PC-3 (cell line): ENCODE data around the gene MNT. TPM values are rescaled to one million over a fixed set of nuclear protein-coding genes. Genes with fewer than 3 reads are reported as not detected.
A peak's percentile ranks its signal among the peaks of the same experiment; 100 is the strongest.

Experiments
- ATAC-seq: fragments of 200-7000 bp; cut with Tn5 transposase; 2 replicates; pipeline ENCODE4 v1.9.1; 2020; ENCODE audit warnings: mild to moderate bottlenecking, moderate library complexity
- BruUV-seq: library from RNA; stranded (reverse); fragments of 400-500 nt; replicated peaks from 2 replicates; lab custom pipeline; 2021; lab: Mats Ljungman, UMichigan
- CTCF ChIA-PET: fragments of 300-600 bp; sonication (Branson Sonifier 250); formaldehyde crosslinking; loops from one replicate; lab custom pipeline; 2022; ENCODE audit warnings: antibody characterized with exemption; lab: Charles Lee
- POLR2A ChIA-PET: fragments of 300-600 bp; sonication (Branson Sonifier 250); formaldehyde crosslinking; loops from one replicate; lab custom pipeline; 2022; ENCODE audit warnings: antibody characterized with exemption; ENCODE audit not compliant: unreplicated experiment; lab: Charles Lee
- DNase-seq: peaks from one replicate; pipeline ENCODE4 v3.0.0-alpha.2; 2015
- H2AFZ ChIP-seq: fragments of 300-600 bp; sonication (generic); 2 replicates; pipeline ENCODE4 v1.6.0; 2016; ENCODE audit warnings: antibody characterized with exemption, low read length
- H3F3A ChIP-seq: fragments of 300-600 bp; sonication (generic); one replicate; pipeline ENCODE4 v1.6.0; 2017; ENCODE audit warnings: antibody characterized with exemption, low read length, control low read depth, mild to moderate bottlenecking; ENCODE audit not compliant: unreplicated experiment
- H3K27ac ChIP-seq: fragments of 300-600 bp; sonication (generic); 2 replicates; pipeline ENCODE4 v1.5.1; 2016; ENCODE audit warnings: mild to moderate bottlenecking, low read length
- H3K27me3 ChIP-seq: fragments of 300-600 bp; sonication (generic); 2 replicates; pipeline ENCODE4 v1.6.1; 2016; ENCODE audit warnings: low read length, mixed read lengths
- H3K36me3 ChIP-seq: fragments of 300-600 bp; sonication (generic); 2 replicates; pipeline ENCODE4 v1.6.1; 2016; ENCODE audit warnings: low read depth, mixed run types, low read length, mixed read lengths
- H3K4me1 ChIP-seq: fragments of 300-600 bp; sonication (generic); 2 replicates; pipeline ENCODE4 v1.5.1; 2016; ENCODE audit warnings: low read length; ENCODE audit not compliant: insufficient read depth
- H3K4me2 ChIP-seq: fragments of 300-600 bp; sonication (generic); 2 replicates; pipeline ENCODE4 v1.6.0; 2016; ENCODE audit warnings: low read length
- H3K4me3 ChIP-seq: fragments of 300-600 bp; sonication (generic); 2 replicates; pipeline ENCODE4 v1.5.1; 2016; ENCODE audit warnings: mild to moderate bottlenecking, low read length, mixed read lengths
- H3K79me2 ChIP-seq: fragments of 300-600 bp; sonication (generic); 2 replicates; pipeline ENCODE4 v1.6.1; 2017; ENCODE audit warnings: low read length, mixed read lengths
- H3K9ac ChIP-seq: fragments of 300-600 bp; sonication (generic); 2 replicates; pipeline ENCODE4 v1.6.0; 2016; ENCODE audit warnings: mild to moderate bottlenecking, low read length
- H3K9me2 ChIP-seq: fragments of 300-600 bp; sonication (generic); replicated peaks from 2 replicates; pipeline ENCODE4 v1.6.1; 2016; ENCODE audit warnings: mixed run types, low read length, mixed read lengths
- H3K9me3 ChIP-seq: fragments of 300-600 bp; sonication (generic); 2 replicates; pipeline ENCODE4 v1.6.1; 2016; ENCODE audit warnings: low read length, mixed read lengths
- H4K20me1 ChIP-seq: fragments of 300-600 bp; sonication (generic); 2 replicates; pipeline ENCODE4 v1.6.1; 2016; ENCODE audit warnings: low read length, mixed read lengths
- CTCF ChIP-seq: fragments of 300-600 bp; sonication (generic); conservative IDR thresholded peaks from 2 replicates; pipeline ENCODE4 v1.5.1; 2017; ENCODE audit warnings: antibody characterized with exemption, low read depth, mild to moderate bottlenecking, low read length
- EZH2 ChIP-seq: fragments of 300-600 bp; sonication (generic); IDR thresholded peaks from one replicate; pipeline ENCODE4 v1.6.1; 2017; ENCODE audit warnings: antibody characterized with exemption, mild to moderate bottlenecking, low read length; ENCODE audit not compliant: unreplicated experiment
- EZH2phosphoT487 ChIP-seq: fragments of 300-600 bp; sonication (generic); IDR thresholded peaks from 2 replicates; pipeline ENCODE4 v1.6.1; 2018; ENCODE audit warnings: mild to moderate bottlenecking, antibody characterized with exemption, low read length, borderline replicate concordance
- intact Hi-C: fragments of 100-400 bp; cut with micrococcal nuclease; formaldehyde crosslinking; loops from 2 replicates; pipeline ENCODE4 v1.9.0; 2023
- total RNA-seq: library from RNA; depleted of rRNA; stranded (reverse); fragments of >200 nt; gene quantifications from 2 replicates; pipeline ENCODE4 v1.2.3, GENCODE V29; 2014

Gene MNT
- total RNA-seq, 1 experiment from 2014 or later = 19.1 TPM

GRCh38 chr17:2406903-2407790 lies 6.3 kb upstream of the MNT start:
- TSS peak; percentile 21 for BruUV-seq
- ATAC-seq (peak; percentile 80), DNase-seq (peak; percentile 95)
- no peaks in the 10 kb centered on the region for H3K27me3 ChIP-seq
- H3K27ac ChIP-seq = peak overlapping the region; percentile 99
- no peaks in the 10 kb centered on the region for H3K36me3 ChIP-seq
- H3K9ac ChIP-seq = peak overlapping the region; percentile 86
- intact Hi-C loops = no loop called here
- peak overlapping the region; percentile 66 for H3K4me2 ChIP-seq
- H4K20me1 ChIP-seq = no peaks in the 10 kb centered on the region
- no peaks in the 10 kb centered on the region for H3K9me3 ChIP-seq
- no peaks in the 10 kb centered on the region for H3K9me2 ChIP-seq
- ChIA-PET POLR2A (interaction anchor here (0.5 to 1.0 kb wide), 4 partner anchors 14 to 270 kb away, joined by 4 to 7 read pairs (median 4); partner anchors contain the start of gene TSR1), CTCF (interaction anchor here (0.5 to 1.7 kb wide), 4 partner anchors 9 to 519 kb away, joined by 3 to 9 read pairs (median 6); partner anchors contain the start of gene SRR)
- TF ChIP-seq EZH2phosphoT487 = no peak
- TF ChIP-seq EZH2 = no peak
- 0 out of 2 replicates have a peak overlapping the region, but pooled peaks have one; percentile 24 for H2AFZ ChIP-seq
- H3K4me1 ChIP-seq = peaks cover 46% of the 10 kb centered on the region
- H3K79me2 ChIP-seq = 0 out of 2 replicates have a peak, but pooled peaks cover 3% of the 10 kb centered on the region
- H3F3A ChIP-seq = peaks cover 14% of the 10 kb centered on the region
- H3K4me3 ChIP-seq = peak overlapping the region; percentile 36; the same call in 1 of the 2 replicates

GRCh38 chr17:2406271-2406902 lies 5.5 kb upstream of the MNT start:
- Histone ChIP-seq H3K27ac (peak overlapping the region; percentile 99), H3K4me1 (peaks cover 46% of the 10 kb centered on the region), H3K9me3 (no peaks in the 10 kb centered on the region), H3K9ac (peak overlapping the region; percentile 86), H3K79me2 (0 out of 2 replicates have a peak, but pooled peaks cover 3% of the 10 kb centered on the region), H3K9me2 (no peaks in the 10 kb centered on the region), H3F3A (peaks cover 14% of the 10 kb centered on the region), H3K4me2 (peak overlapping the region; percentile 66), H3K36me3 (no peaks in the 10 kb centered on the region), H2AFZ (no peak overlapping the region), H3K27me3 (no peaks in the 10 kb centered on the region), H4K20me1 (no peaks in the 10 kb centered on the region), H3K4me3 (peak overlapping the region; percentile 45; the same call in 1 of the 2 replicates)
- TF ChIP-seq EZH2phosphoT487 = no peak
- POLR2A ChIA-PET = interaction anchor here (0.9 to 1.0 kb wide), 2 partner anchors 13 to 24 kb away, joined by 4 read pairs; no protein-coding TSS in a partner anchor
- no peak for ATAC-seq
- DNase-seq = peak; percentile 55
- CTCF ChIA-PET = interaction anchor here (0.5 to 1.7 kb wide), 5 partner anchors 10 to 520 kb away, joined by 3 to 9 read pairs (median 5); partner anchors contain the start of gene SRR
- intact Hi-C loops = no loop called here
- BruUV-seq = TSS peak; percentile 78

GRCh38 chr17:2405247-2405926 lies 4.5 kb upstream of the MNT start:
- peak; percentile 87 for DNase-seq
- H3F3A ChIP-seq = peaks cover 14% of the 10 kb centered on the region
- H3K9ac ChIP-seq = peak overlapping the region; percentile 86
- no peaks in the 10 kb centered on the region for H3K9me3 ChIP-seq
- peak; percentile 15 for ATAC-seq
- TSS peak; percentile 42 for BruUV-seq
- H3K4me3 ChIP-seq = peak overlapping the region; percentile 45
- POLR2A ChIA-PET = interaction anchor here (0.7 kb wide), 1 partner anchor 13 kb away, joined by 3 read pairs; no protein-coding TSS in a partner anchor
- H3K4me2 ChIP-seq = peak overlapping the region; percentile 66
- no peaks in the 10 kb centered on the region for H3K9me2 ChIP-seq
- no peaks in the 10 kb centered on the region for H3K27me3 ChIP-seq
- CTCF ChIA-PET = interaction anchor here (0.8 to 1.0 kb wide), 2 partner anchors 11 to 23 kb away, joined by 4 to 6 read pairs; no protein-coding TSS in a partner anchor
- H3K27ac ChIP-seq = peak overlapping the region; percentile 99
- H3K36me3 ChIP-seq = no peaks in the 10 kb centered on the region
- intact Hi-C loops = no loop called here
- no peaks in the 10 kb centered on the region for H4K20me1 ChIP-seq
- H3K79me2 ChIP-seq = peaks cover 6% of the 10 kb centered on the region
- H2AFZ ChIP-seq = no peak overlapping the region
- peaks cover 46% of the 10 kb centered on the region for H3K4me1 ChIP-seq
- no peak for TF ChIP-seq EZH2
- no peak for TF ChIP-seq CTCF
- TF ChIP-seq EZH2phosphoT487 = no peak
